ENCODE data around the gene CDC6. TPM values are rescaled to one million over a fixed set of nuclear protein-coding genes. Genes with fewer than 3 reads are reported as not detected.
A peak's percentile ranks its signal among the peaks of the same experiment; 100 is the strongest.

The CDC6 gene
- total RNA-seq, 1 donor from 2014 or later, result 0.55 TPM

GRCh38 chr17:40321524-40321929 is 33.8 kb downstream of the CDC6 start:
- H3K4me1 ChIP-seq, result peaks cover 98% of the 10 kb centered on the region
- no peaks in the 10 kb centered on the region for H3K27me3 ChIP-seq (ENCODE audit: low read depth)
- peak overlapping the region; percentile 90 for H3K27ac ChIP-seq (replicated peaks)
- intact Hi-C loops (cut with micrococcal nuclease), result no loop called here
- no peak for DNase-seq
- H3K4me3 ChIP-seq, result peak overlapping the region; percentile 78
- TF ChIP-seq CTCF (IDR thresholded peaks at IDR 0.05; ENCODE audit: borderline replicate concordance), result no peak
- H3K36me3 ChIP-seq, result no peaks in the 10 kb centered on the region
- H3K9me3 ChIP-seq (replicated peaks), result no peaks in the 10 kb centered on the region

DNA sequence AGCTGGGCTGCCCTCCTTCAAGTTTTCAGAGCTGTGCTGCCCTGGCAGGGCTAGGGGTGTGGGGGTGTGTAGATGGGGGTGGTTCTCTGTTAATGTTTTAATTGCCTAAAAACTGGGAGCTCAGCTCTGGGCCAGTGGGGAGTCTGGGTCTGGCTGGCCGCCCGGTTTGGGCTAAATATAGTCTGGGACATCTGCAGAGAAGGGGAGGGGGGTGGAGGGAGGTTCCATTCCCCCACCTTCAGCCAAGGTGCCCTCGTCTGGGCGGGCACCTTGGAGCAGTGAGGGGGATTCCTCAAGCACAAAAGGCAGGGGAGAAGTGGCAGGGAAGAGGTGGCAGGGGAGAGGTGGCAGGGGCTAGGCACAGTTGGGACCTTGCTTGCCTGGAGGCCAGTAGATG is 34.3 kb downstream of the CDC6 start:
- Histone ChIP-seq H3K9me3 (replicated peaks) (no peaks in the 10 kb centered on the region), H3K27me3 (ENCODE audit: low read depth) (no peaks in the 10 kb centered on the region), H3K4me3 (peak overlapping the region; percentile 78), H3K4me1 (peaks cover 98% of the 10 kb centered on the region), H3K27ac (replicated peaks) (peak overlapping the region; percentile 90), H3K36me3 (no peaks in the 10 kb centered on the region)
- intact Hi-C loops (cut with micrococcal nuclease), result no loop called here
- TF ChIP-seq CTCF (IDR thresholded peaks at IDR 0.05; ENCODE audit: borderline replicate concordance), result no peak
- DNase-seq, result peak; percentile 79

DNA sequence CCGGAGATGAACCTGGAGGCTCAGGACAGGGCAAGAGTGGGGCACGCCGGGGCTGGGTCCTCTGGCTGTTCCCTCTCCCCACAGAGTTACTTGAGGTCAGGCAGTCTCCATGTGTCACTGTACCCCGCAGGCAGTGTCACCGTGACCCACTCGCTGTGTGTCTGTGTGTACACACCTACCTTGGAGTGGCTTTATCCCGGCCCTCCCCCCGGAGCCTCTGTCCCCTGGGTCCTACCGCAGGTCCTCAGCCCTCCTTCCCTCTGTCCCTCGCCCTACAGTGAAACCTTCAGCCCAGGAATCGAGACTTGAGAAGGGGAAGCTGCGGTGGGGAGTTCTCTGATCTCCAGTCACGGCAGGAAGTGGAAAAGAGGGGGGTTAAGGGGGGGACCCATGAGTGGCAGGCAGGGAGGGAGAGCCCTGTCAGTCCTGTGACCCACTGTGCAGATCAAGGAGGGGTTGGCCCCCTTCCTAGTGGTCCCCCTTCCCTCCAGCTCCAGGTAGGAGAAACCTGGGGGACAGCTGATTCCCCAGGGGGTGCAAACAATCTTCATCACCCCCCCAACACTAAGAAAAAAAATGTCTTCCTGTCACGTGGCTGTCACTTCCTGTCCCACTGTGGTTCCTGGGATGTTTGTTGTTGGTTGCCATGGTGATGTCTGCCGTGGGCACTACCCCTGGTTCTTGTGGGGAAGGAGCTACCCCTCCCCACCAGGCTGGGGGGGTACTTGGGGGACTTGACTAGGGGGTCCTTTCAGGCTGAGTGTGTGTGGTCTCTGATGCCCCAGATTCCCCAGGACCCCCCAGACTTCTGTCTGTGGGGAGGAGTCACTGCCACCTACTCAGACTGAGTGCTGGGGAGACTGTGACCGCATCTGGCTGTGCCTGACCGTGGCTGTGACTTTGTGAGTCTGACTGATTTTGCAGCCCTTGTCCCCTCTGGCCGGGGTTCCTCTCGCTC is 35.0 kb downstream of the CDC6 start:
- H3K36me3 ChIP-seq, result no peaks in the 10 kb centered on the region
- H3K27ac ChIP-seq (replicated peaks), result peak overlapping the region; percentile 90
- intact Hi-C loops (cut with micrococcal nuclease), result no loop called here
- peaks cover 98% of the 10 kb centered on the region for H3K4me1 ChIP-seq
- H3K27me3 ChIP-seq (ENCODE audit: low read depth), result no peaks in the 10 kb centered on the region
- H3K9me3 ChIP-seq (replicated peaks), result no peaks in the 10 kb centered on the region
- H3K4me3 ChIP-seq, result peak overlapping the region; percentile 78
- no peak for TF ChIP-seq CTCF (IDR thresholded peaks at IDR 0.05; ENCODE audit: borderline replicate concordance)
- DNase-seq, result peak; percentile 74

DNA sequence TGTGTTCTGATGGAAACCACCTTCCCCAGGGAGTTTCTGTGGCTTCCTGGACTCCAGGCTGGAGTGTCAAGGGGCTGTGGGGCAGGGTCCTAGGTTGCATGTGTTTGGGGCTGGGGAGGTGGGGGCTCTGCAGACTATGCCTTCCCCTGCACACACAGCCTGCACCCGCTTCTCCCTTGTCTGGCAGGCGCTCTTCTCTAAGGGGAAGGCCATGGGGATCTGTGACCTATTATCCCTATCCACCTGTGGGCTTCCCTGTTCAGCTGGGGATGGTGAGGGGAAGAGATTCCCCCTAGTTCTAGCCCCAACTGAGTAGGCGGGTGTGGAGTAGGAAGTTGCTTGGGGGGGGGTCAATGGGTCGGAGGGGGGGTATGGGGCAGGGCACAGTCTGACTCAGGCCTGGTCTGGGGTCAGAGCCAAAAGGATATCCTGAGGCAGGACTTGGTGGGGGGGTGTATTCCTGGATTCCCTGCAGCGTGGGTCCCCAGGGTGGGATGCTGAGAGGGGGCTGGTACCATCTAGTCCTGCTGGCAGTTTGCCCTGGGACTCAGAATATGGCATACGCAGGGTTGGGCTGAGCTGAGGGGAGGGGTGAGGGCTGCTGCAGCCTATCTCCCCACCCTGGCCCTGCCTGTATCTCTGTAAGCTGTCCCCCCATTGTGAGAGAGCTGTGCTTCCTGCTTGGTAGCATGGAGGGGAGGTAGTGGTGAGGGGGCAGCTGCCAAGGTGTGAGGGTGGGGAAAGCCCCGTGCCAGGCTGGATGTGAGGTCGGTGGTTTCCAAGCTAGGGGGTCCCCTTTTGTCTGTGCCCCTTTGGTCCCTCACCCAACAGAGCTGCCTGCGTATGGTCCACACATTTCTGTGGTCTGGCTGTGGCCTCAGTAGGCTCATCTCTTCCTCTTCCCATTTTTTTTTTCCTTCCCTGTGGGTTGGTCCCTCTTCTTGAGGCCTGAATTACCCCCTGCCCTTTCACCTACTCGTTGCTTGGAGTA is 36.0 kb downstream of the CDC6 start:
- Histone ChIP-seq H3K9me3 (replicated peaks) (no peaks in the 10 kb centered on the region), H3K4me1 (peaks cover 100% of the 10 kb centered on the region), H3K27me3 (ENCODE audit: low read depth) (no peaks in the 10 kb centered on the region), H3K27ac (replicated peaks) (peak overlapping the region; percentile 90), H3K4me3 (peak overlapping the region; percentile 78), H3K36me3 (no peaks in the 10 kb centered on the region)
- TF ChIP-seq CTCF (IDR thresholded peaks at IDR 0.05; ENCODE audit: borderline replicate concordance), result no peak
- DNase-seq, result peak; percentile 73
- intact Hi-C loops (cut with micrococcal nuclease), result no loop called here

Data from left ventricle myocardium inferior (tissue), 1 donor.